Loucy (cell line): Measurements from ENCODE around the gene ARHGAP31.

Experiments
- EZH2phosphoT487 ChIP-seq: fragments of 200-600 bp; IDR thresholded peaks from 2 replicates; pipeline ENCODE4 v1.6.1; 2018; ENCODE audit warnings: antibody characterized with exemption, mild to moderate bottlenecking, moderate library complexity, borderline replicate concordance
- TF ChIP-seq, protein P1 (sequence below): fragments of 200-600 bp; sonication (generic); conservative IDR thresholded peaks from 2 replicates; pipeline ENCODE4 v1.5.1; 2014; ENCODE audit warnings: mild to moderate bottlenecking, antibody characterized with exemption, low read length

DNA sequence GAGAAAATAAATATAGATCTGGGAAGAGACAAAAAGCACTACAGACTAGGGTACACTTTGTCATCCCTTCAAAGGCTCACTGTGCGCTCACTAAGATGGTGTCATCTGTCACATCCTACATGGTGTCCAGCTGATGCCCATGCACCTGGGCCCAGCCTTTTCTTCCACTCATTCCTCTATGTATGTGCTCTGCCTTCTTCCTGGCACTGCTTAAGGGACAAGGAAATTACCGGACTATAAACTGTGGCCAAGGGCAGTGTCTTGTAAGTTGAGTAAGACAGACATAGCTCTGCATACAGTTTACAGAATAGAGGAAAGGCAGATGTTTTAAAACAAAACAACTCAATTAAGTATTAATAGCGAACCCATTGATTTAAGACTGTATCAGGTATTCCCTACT, 52.9 kb downstream of the ARHGAP31 start:
- TF ChIP-seq, protein P1, sequence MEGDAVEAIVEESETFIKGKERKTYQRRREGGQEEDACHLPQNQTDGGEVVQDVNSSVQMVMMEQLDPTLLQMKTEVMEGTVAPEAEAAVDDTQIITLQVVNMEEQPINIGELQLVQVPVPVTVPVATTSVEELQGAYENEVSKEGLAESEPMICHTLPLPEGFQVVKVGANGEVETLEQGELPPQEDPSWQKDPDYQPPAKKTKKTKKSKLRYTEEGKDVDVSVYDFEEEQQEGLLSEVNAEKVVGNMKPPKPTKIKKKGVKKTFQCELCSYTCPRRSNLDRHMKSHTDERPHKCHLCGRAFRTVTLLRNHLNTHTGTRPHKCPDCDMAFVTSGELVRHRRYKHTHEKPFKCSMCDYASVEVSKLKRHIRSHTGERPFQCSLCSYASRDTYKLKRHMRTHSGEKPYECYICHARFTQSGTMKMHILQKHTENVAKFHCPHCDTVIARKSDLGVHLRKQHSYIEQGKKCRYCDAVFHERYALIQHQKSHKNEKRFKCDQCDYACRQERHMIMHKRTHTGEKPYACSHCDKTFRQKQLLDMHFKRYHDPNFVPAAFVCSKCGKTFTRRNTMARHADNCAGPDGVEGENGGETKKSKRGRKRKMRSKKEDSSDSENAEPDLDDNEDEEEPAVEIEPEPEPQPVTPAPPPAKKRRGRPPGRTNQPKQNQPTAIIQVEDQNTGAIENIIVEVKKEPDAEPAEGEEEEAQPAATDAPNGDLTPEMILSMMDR = no peak
- TF ChIP-seq EZH2phosphoT487 = no peak
